ENCODE results near the gene CACNA2D4.

CACNA2D4 gene

GRCh38 chr12:1778911-1779310 is 139.5 kb downstream of the CACNA2D4 start:
- DNase-seq (ENCODE audit: low read depth), result no peak

GRCh38 chr12:1777798-1778197 is 140.7 kb downstream of the CACNA2D4 start:
- DNase-seq (ENCODE audit: low read depth), result no peak

DNA sequence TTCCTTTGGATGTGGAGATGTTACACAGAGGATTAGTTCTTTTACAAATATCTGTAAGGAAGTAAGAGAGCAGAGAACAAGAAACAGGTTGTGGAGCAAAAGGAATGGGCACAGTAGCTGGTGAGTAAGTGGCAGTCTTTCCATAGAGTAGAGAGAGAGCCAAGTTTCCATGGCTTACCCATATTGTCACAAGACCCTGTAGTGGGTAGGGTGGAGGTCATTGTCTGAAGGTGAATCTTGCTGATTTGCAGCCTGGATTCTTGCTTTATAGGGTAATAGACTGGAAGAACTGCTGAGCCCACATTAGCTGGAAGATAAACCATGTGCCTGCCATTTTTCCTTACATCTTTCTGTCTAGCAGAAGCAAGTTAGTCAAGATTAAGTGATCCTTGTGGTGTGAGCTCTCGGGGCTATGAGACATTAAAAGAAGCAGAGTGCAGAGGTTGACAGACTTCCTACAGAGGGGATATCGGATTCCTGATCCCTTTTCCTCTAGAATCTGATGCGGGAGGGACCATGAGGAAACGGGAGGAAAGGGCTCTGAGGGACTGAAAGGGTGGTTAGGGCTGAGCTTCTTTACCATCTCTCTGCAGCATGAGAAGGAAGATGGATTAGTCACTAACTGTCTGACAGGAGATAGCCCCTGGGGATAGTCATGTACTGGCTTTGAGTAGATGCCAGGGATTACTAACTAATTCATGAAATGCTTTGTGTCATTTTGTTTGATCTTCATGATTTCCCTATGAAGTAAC is 142.1 kb downstream of the CACNA2D4 start:
- no peak for DNase-seq (ENCODE audit: low read depth)

- no peak for DNase-seq (ENCODE audit: low read depth)
These were observed 144.4 kb downstream of the CACNA2D4 start for GRCh38 chr12:1773937-1774655.

- no peak for DNase-seq (ENCODE audit: low read depth)
These were observed 148.5 kb downstream of the CACNA2D4 start for GRCh38 chr12:1769809-1770494.

- no peak for DNase-seq (ENCODE audit: low read depth)
These were observed 149.8 kb downstream of the CACNA2D4 start for GRCh38 chr12:1768615-1769014.

- no peak for DNase-seq (ENCODE audit: low read depth)
These were observed 150.9 kb downstream of the CACNA2D4 start for GRCh38 chr12:1767407-1768090.

GRCh38 chr12:1766110-1766509 is 152.3 kb downstream of the CACNA2D4 start:
- DNase-seq (ENCODE audit: low read depth), result no peak

- no peak for DNase-seq (ENCODE audit: low read depth)
These were observed 155.3 kb downstream of the CACNA2D4 start for GRCh38 chr12:1763153-1763552.

GRCh38 chr12:1761857-1762256 is 156.6 kb downstream of the CACNA2D4 start:
- DNase-seq (ENCODE audit: low read depth), result no peak

DNA sequence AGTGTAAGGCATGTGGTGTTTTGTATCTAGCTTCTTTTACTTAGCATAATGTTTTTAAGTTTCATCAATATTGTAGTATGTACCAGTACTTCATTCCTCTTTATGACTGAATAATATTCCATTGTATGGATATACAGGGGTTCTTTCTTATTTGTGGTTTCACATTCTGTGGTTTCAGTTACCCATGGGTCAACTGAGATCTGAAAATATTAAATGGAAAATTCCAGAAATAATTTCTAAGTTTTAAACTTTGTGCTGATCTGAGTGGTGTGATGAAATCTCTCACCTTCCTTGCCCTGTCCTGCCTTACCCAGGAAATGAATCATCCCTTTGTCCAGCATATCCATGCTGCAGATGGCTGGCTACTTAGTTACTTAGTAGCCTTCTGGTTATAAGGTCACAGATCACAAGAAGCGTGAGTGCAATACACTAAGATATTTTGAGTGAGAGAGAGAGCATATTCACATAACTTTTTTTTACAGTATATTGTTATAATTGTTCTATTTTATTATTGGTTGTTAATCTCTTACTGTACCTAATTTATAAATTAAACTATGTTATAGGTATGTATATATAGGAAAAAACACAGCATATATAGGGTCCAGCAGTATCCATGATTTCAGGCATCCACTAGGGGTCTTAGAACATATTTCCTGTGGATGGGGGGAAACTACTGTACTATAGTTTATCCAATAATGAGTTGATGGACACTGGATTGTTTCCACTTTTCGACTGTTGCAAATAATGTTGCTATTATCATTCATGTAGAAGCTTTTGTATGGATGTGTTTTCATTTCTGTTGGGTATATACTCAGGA is 157.7 kb downstream of the CACNA2D4 start:
- DNase-seq (ENCODE audit: low read depth), result no peak

GRCh38 chr12:1758887-1759286 is 159.6 kb downstream of the CACNA2D4 start:
- DNase-seq (ENCODE audit: low read depth), result no peak

GRCh38 chr12:1758376-1758775 is 160.1 kb downstream of the CACNA2D4 start:
- no peak for DNase-seq (ENCODE audit: low read depth)

DNA sequence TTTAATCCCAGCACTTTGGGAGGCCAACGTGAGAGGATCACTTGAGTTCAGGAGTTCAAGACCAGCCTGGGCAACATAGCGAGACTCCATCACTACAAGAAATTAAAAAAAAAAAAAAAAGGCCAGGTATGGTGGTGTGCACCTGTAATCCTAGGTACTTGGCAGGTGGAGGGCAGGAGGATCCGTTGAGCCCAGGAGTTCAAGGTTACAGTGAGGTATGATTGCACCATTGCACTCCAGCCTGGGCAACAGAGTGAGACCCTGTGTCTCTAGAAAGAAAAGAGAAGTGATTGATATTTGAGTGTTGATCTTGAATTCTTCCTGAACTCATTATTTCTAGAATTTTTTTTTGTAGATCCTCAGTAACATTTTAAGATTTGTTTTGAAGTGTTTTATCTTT is 168.2 kb downstream of the CACNA2D4 start:
- no peak for DNase-seq (ENCODE audit: low read depth)

- DNase-seq (ENCODE audit: low read depth), result no peak
These were observed 169.4 kb downstream of the CACNA2D4 start for GRCh38 chr12:1749019-1749418.

DNA sequence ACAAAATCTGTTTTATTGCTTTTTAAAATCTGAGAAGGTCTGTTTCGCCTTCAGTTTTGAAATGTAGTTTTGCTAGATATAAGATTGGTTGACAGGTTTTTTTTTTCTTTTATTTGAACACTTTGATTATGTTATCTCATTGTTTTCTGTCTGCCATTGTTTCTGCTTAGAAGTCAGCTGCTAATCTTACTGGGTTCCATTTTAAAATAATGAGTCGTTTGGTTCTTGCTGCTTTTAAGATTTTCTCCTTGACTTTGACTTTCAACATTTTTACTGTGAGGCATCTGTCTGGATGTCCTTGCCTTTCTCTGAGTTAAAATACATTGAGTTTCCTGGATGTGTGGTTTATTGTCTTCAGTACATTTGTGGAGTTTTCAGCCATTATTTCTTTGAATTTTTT is 170.8 kb downstream of the CACNA2D4 start:
- no peak for DNase-seq (ENCODE audit: low read depth)

GRCh38 chr12:1744932-1745331 is 173.5 kb downstream of the CACNA2D4 start:
- no peak for DNase-seq (ENCODE audit: low read depth)
